K562 (cell line): ENCODE data around the gene RNF167. TPM values are rescaled to one million over a fixed set of nuclear protein-coding genes. Genes with fewer than 3 reads are reported as not detected.
A peak's percentile ranks its signal among the peaks of the same experiment; 100 is the strongest.

Experiments used
- JUN ChIP-seq, 2 experiments: sonication (generic) in 1 of 2; formaldehyde crosslinking in 1 of 2; IDR thresholded peaks; 2 replicates each; pipeline versions ENCODE4 v1.6.1 to v1.8.0; 2012 to 2022; ENCODE audit warnings: borderline replicate concordance in 2 of 2, mild to moderate bottlenecking in 2 of 2, improper control_type of control experiment in 1 of 2, low read depth in 1 of 2, low read length in 1 of 2, missing genetic modification reagents in 1 of 2
- RBFOX2 ChIP-seq: fragments of 200-400 bp; formaldehyde crosslinking; IDR thresholded peaks from 2 replicates; pipeline ENCODE4 v1.6.1; 2017; ENCODE audit warnings: low read depth, mild to moderate bottlenecking, low read length, moderate library complexity
- SMAD4 ChIP-seq: fragments of 250-450 bp; sonication (Bioruptor Pico); conservative IDR thresholded peaks from 2 replicates; pipeline ENCODE4 v1.8.0; 2021; ENCODE audit warnings: inconsistent platforms, mild to moderate bottlenecking, moderate library complexity
- polyA plus RNA-seq, 8 experiments: library from polyadenylated mRNA; depleted of rRNA in 4 of 8; stranded (reverse) in 5 of 8; unstranded in 3 of 8; fragments of >200 nt; fragmentation: Nextera tagmentation in 2 of 8; fragmentation: Illumina TruSeq in 1 of 8; extraction: Ambion mirVana in 2 of 8; extraction: Trizol in 1 of 8; gene quantifications; 2 replicates each; pipeline versions ENCODE4 v1.2.1 to v1.2.3, GENCODE V29; 2011 to 2014; ENCODE audit warnings: inconsistent platforms in 1 of 8, missing spikeins in 1 of 8
- total RNA-seq, 7 experiments: library from RNA; depleted of rRNA in 6 of 7; stranded (reverse); fragments of >200 nt in 6 of 7; fragmentation: Illumina TruSeq in 2 of 7; extraction: Trizol in 2 of 7; gene quantifications; 2 replicates each; pipeline versions ENCODE4 v1.2.1 to v1.2.3, GENCODE V29; 2011 to 2021; ENCODE audit warnings: low replicate concordance in 1 of 7
- TF ChIP-seq, protein P1 (sequence below): fragments of 450-650 bp; IDR thresholded peaks from 2 replicates; pipeline ENCODE4 v1.6.1; 2016; ENCODE audit warnings: mild to moderate bottlenecking, moderate library complexity
- TF ChIP-seq, protein P2 (sequence below): sonication (generic); formaldehyde crosslinking; IDR thresholded peaks from 2 replicates; pipeline ENCODE4 v1.8.1; 2023; ENCODE audit warnings: mild to moderate bottlenecking, missing genetic modification reagents
- TF ChIP-seq, protein P3 (sequence below): fragments of 450-650 bp; IDR thresholded peaks from 2 replicates; pipeline ENCODE4 v1.6.1; 2016; ENCODE audit warnings: missing biosample characterization, missing genetic modification characterization
- TF ChIP-seq, protein P4 (sequence below): fragments of 450-650 bp; formaldehyde crosslinking; IDR thresholded peaks from 2 replicates; pipeline ENCODE4 v1.4.0; 2022; ENCODE audit warnings: mild to moderate bottlenecking, moderate library complexity

Gene RNF167
- total and polyA plus RNA-seq, 9 of the 15 experiments (the other 6 are each of a cell fraction or from before 2014, with no cell fraction given) = 16.5 to 143 (median 45.5) TPM

DNA sequence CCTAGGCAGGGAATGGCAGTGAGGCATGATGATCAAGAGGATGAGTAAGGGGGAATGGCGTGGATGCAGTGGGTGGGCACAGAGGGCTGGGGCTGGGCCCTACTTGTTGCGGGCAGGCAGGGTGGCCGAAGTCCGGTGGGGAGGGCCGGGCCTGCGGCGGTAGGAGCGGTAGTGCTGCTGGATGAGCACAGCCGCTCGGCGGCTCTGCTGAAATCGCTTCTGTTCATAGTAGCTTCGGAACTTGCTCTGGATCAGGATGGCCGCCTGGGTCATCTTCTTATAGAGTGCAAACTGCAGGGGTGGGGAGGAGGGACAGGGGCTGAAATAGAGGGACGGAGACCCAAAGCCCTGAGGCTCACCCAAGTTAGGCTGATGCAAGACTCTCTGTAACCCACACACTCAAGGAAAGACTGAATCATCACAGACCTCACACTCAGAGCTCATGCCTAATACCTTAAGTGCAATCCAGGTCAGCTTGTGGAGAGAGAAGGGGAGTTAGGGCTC is 29.0 kb downstream of the RNF167 start (continued):
- TF ChIP-seq, protein P1, sequence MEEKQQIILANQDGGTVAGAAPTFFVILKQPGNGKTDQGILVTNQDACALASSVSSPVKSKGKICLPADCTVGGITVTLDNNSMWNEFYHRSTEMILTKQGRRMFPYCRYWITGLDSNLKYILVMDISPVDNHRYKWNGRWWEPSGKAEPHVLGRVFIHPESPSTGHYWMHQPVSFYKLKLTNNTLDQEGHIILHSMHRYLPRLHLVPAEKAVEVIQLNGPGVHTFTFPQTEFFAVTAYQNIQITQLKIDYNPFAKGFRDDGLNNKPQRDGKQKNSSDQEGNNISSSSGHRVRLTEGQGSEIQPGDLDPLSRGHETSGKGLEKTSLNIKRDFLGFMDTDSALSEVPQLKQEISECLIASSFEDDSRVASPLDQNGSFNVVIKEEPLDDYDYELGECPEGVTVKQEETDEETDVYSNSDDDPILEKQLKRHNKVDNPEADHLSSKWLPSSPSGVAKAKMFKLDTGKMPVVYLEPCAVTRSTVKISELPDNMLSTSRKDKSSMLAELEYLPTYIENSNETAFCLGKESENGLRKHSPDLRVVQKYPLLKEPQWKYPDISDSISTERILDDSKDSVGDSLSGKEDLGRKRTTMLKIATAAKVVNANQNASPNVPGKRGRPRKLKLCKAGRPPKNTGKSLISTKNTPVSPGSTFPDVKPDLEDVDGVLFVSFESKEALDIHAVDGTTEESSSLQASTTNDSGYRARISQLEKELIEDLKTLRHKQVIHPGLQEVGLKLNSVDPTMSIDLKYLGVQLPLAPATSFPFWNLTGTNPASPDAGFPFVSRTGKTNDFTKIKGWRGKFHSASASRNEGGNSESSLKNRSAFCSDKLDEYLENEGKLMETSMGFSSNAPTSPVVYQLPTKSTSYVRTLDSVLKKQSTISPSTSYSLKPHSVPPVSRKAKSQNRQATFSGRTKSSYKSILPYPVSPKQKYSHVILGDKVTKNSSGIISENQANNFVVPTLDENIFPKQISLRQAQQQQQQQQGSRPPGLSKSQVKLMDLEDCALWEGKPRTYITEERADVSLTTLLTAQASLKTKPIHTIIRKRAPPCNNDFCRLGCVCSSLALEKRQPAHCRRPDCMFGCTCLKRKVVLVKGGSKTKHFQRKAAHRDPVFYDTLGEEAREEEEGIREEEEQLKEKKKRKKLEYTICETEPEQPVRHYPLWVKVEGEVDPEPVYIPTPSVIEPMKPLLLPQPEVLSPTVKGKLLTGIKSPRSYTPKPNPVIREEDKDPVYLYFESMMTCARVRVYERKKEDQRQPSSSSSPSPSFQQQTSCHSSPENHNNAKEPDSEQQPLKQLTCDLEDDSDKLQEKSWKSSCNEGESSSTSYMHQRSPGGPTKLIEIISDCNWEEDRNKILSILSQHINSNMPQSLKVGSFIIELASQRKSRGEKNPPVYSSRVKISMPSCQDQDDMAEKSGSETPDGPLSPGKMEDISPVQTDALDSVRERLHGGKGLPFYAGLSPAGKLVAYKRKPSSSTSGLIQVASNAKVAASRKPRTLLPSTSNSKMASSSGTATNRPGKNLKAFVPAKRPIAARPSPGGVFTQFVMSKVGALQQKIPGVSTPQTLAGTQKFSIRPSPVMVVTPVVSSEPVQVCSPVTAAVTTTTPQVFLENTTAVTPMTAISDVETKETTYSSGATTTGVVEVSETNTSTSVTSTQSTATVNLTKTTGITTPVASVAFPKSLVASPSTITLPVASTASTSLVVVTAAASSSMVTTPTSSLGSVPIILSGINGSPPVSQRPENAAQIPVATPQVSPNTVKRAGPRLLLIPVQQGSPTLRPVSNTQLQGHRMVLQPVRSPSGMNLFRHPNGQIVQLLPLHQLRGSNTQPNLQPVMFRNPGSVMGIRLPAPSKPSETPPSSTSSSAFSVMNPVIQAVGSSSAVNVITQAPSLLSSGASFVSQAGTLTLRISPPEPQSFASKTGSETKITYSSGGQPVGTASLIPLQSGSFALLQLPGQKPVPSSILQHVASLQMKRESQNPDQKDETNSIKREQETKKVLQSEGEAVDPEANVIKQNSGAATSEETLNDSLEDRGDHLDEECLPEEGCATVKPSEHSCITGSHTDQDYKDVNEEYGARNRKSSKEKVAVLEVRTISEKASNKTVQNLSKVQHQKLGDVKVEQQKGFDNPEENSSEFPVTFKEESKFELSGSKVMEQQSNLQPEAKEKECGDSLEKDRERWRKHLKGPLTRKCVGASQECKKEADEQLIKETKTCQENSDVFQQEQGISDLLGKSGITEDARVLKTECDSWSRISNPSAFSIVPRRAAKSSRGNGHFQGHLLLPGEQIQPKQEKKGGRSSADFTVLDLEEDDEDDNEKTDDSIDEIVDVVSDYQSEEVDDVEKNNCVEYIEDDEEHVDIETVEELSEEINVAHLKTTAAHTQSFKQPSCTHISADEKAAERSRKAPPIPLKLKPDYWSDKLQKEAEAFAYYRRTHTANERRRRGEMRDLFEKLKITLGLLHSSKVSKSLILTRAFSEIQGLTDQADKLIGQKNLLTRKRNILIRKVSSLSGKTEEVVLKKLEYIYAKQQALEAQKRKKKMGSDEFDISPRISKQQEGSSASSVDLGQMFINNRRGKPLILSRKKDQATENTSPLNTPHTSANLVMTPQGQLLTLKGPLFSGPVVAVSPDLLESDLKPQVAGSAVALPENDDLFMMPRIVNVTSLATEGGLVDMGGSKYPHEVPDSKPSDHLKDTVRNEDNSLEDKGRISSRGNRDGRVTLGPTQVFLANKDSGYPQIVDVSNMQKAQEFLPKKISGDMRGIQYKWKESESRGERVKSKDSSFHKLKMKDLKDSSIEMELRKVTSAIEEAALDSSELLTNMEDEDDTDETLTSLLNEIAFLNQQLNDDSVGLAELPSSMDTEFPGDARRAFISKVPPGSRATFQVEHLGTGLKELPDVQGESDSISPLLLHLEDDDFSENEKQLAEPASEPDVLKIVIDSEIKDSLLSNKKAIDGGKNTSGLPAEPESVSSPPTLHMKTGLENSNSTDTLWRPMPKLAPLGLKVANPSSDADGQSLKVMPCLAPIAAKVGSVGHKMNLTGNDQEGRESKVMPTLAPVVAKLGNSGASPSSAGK = peak; percentile 21; the same call in 1 of the 2 replicates
- TF ChIP-seq, protein P2, sequence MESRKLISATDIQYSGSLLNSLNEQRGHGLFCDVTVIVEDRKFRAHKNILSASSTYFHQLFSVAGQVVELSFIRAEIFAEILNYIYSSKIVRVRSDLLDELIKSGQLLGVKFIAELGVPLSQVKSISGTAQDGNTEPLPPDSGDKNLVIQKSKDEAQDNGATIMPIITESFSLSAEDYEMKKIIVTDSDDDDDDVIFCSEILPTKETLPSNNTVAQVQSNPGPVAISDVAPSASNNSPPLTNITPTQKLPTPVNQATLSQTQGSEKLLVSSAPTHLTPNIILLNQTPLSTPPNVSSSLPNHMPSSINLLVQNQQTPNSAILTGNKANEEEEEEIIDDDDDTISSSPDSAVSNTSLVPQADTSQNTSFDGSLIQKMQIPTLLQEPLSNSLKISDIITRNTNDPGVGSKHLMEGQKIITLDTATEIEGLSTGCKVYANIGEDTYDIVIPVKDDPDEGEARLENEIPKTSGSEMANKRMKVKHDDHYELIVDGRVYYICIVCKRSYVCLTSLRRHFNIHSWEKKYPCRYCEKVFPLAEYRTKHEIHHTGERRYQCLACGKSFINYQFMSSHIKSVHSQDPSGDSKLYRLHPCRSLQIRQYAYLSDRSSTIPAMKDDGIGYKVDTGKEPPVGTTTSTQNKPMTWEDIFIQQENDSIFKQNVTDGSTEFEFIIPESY (CRISPR knock-in tag) = peak; percentile 98
- TF ChIP-seq, protein P3, sequence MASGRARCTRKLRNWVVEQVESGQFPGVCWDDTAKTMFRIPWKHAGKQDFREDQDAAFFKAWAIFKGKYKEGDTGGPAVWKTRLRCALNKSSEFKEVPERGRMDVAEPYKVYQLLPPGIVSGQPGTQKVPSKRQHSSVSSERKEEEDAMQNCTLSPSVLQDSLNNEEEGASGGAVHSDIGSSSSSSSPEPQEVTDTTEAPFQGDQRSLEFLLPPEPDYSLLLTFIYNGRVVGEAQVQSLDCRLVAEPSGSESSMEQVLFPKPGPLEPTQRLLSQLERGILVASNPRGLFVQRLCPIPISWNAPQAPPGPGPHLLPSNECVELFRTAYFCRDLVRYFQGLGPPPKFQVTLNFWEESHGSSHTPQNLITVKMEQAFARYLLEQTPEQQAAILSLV (tag) = peak; percentile 56
- TF ChIP-seq RBFOX2 (peak; percentile 48), JUN (IDR thresholded peaks at IDR 0.05; ENCODE audit: borderline replicate concordance, low read depth, low read length) (peak; percentile 82; the same call in 1 of the 2 replicates), JUN (CRISPR knock-in tag; IDR thresholded peaks at IDR 0.05; ENCODE audit: borderline replicate concordance) (no peak), SMAD4 (peak; percentile 66; the same call in 1 of the 2 replicates)
- TF ChIP-seq, protein P4, sequence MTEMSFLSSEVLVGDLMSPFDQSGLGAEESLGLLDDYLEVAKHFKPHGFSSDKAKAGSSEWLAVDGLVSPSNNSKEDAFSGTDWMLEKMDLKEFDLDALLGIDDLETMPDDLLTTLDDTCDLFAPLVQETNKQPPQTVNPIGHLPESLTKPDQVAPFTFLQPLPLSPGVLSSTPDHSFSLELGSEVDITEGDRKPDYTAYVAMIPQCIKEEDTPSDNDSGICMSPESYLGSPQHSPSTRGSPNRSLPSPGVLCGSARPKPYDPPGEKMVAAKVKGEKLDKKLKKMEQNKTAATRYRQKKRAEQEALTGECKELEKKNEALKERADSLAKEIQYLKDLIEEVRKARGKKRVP (CRISPR knock-in tag) = peak; percentile 92
